Breast epithelium (tissue), 4 donors: Measurements from ENCODE around the gene ABHD2. TPM values are rescaled to one million over a fixed set of nuclear protein-coding genes. Genes with fewer than 3 reads are reported as not detected.
A peak's percentile ranks its signal among the peaks of the same experiment; 100 is the strongest.
"Not testable (repeated sequence)": the region's sequence is repeated elsewhere in the genome, so short reads cannot be mapped to it uniquely, and the experiment has no call there.

Experiments
- DNase-seq, 2 donors: peaks; one replicate each; pipeline ENCODE4 v3.0.0-alpha.2; 2019; ENCODE audit warnings: low spot score in 2 of 2
- H3K27ac ChIP-seq, 2 donors: fragments of 200-600 bp; sonication (generic) in 1 of 2; one replicate each; pipeline ENCODE4 v1.5.1; 2016 to 2019; ENCODE audit warnings: mild to moderate bottlenecking in 1 of 2
- H3K27me3 ChIP-seq, 2 donors: fragments of 200-600 bp; sonication (generic) in 1 of 2; one replicate each; pipeline versions ENCODE4 v1.5.1 to v1.6.0; 2017 to 2019; ENCODE audit warnings: control low read depth in 1 of 2, mild to moderate bottlenecking in 1 of 2
- H3K36me3 ChIP-seq: fragments of 200-600 bp; one replicate; pipeline ENCODE4 v1.5.1; 2019
- H3K4me1 ChIP-seq, 2 donors: fragments of 200-600 bp; sonication (generic); one replicate each; pipeline ENCODE4 v1.5.1; 2016 to 2019; ENCODE audit warnings: control low read depth in 1 of 2
- H3K4me3 ChIP-seq, 3 donors: fragments of 200-600 bp; sonication (generic); 1 replicate in 2 of 3; 2 replicates in 1 of 3; pipeline ENCODE4 v1.5.1; 2016 to 2019; ENCODE audit warnings: mild to moderate bottlenecking in 3 of 3, moderate library complexity in 2 of 3
- H3K9me3 ChIP-seq, 2 donors: fragments of 200-600 bp; sonication (generic) in 1 of 2; one replicate each; pipeline ENCODE4 v1.5.1; 2016 to 2019; ENCODE audit warnings: control low read depth in 1 of 2
- CTCF ChIP-seq, 3 donors: fragments of 450-650 bp; IDR thresholded peaks; one replicate each; pipeline ENCODE4 v1.5.1; 2016 to 2017; ENCODE audit warnings: antibody characterized with exemption in 3 of 3, mild to moderate bottlenecking in 3 of 3, moderate library complexity in 3 of 3
- POLR2A ChIP-seq: fragments of 450-650 bp; IDR thresholded peaks from one replicate; pipeline ENCODE4 v1.6.1; 2016; ENCODE audit warnings: antibody characterized with exemption, mild to moderate bottlenecking, moderate library complexity
- POLR2AphosphoS5 ChIP-seq, 3 donors: sonication (generic); formaldehyde crosslinking; IDR thresholded peaks; one replicate each; pipeline ENCODE4 v1.6.1; 2017; ENCODE audit warnings: antibody characterized with exemption in 3 of 3
- intact Hi-C: fragments of 100-400 bp; cut with DNase I; formaldehyde crosslinking; loops from one replicate; pipeline ENCODE4 v1.15.1; 2023; ENCODE audit warnings: low total_unique reads
- total RNA-seq, 3 donors: library from RNA; depleted of rRNA; stranded (reverse); fragments of >200 nt; gene quantifications; one replicate each; pipeline ENCODE4 v1.1.0, GENCODE V29; 2016

Gene ABHD2
- total RNA-seq, 3 donors from 2014 or later = 76.7 to 91.2 (median 80.3) TPM

- TF ChIP-seq POLR2A (no peak), POLR2AphosphoS5 (IDR thresholded peaks at IDR 0.05) (no peak), CTCF (IDR thresholded peaks at IDR 0.05) (no peak)
- no peak overlapping the region for H3K4me3 ChIP-seq
- DNase-seq = no peak
- H3K36me3 ChIP-seq = no peaks in the 10 kb centered on the region
- peaks cover 0 to 2% of the 10 kb centered on the region in 2 donors for H3K4me1 ChIP-seq
- no peaks in the 10 kb centered on the region for H3K27me3 ChIP-seq
- H3K27ac ChIP-seq = no peak overlapping the region
- intact Hi-C loops = no loop called here
- no peaks in the 10 kb centered on the region for H3K9me3 ChIP-seq
Observed at GRCh38 chr15:89131731-89132130, 43.5 kb downstream of the ABHD2 start.

DNA sequence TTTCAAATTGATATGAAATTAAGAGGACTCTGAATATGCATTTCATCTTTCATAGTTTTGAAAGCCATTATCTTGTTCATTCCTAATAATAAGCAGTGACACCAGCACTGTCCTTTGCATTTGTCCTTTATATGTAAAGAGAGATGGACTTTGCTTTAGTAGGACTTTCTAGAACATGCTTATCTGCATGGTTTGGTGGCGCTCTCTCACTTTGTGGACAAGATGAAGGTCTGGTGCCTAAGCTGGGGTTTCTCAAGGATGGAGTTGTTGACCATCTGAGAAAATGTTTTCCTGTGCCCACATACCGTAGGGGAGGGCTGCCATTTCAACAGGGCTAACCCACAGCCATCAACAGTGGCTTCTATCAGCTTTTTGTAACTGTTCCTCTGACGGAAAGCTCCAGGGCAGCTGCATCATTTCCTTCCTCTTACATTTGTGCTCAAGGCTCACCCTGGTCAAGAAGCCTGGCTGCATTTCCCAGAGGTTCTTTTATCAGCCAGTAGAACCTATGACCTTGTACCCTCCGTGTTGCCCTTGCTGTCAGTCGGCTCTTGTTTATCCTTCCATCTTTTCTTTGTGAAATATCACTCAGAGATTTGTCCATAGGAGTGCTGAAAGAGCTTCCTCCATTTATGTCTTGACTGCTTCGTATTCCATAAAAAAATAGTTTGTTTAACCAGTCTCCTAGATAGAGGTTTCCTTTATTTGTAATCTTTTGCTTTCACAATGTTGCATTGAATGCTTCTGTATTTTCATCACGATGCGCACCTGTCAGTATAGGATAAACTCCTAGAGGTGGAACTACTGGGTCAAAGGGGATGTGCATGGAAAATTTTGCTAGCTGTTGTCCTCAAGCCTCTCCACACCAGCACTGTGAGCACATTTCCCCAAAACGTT is 44.6 kb downstream of the ABHD2 start:
- TF ChIP-seq POLR2A = no peak
- TF ChIP-seq POLR2AphosphoS5 (IDR thresholded peaks at IDR 0.05) = peak in 1 of 3 donors; percentile 15
- Histone ChIP-seq H3K4me3 (no peak overlapping the region), H3K36me3 (no peaks in the 10 kb centered on the region), H3K27ac (peak overlapping the region; percentile 33 to 68), H3K4me1 (peaks cover 3 to 7% of the 10 kb centered on the region in 2 donors), H3K9me3 (no peaks in the 10 kb centered on the region), H3K27me3 (no peaks in the 10 kb centered on the region)
- DNase-seq = no peak
- intact Hi-C loops = no loop called here

DNA sequence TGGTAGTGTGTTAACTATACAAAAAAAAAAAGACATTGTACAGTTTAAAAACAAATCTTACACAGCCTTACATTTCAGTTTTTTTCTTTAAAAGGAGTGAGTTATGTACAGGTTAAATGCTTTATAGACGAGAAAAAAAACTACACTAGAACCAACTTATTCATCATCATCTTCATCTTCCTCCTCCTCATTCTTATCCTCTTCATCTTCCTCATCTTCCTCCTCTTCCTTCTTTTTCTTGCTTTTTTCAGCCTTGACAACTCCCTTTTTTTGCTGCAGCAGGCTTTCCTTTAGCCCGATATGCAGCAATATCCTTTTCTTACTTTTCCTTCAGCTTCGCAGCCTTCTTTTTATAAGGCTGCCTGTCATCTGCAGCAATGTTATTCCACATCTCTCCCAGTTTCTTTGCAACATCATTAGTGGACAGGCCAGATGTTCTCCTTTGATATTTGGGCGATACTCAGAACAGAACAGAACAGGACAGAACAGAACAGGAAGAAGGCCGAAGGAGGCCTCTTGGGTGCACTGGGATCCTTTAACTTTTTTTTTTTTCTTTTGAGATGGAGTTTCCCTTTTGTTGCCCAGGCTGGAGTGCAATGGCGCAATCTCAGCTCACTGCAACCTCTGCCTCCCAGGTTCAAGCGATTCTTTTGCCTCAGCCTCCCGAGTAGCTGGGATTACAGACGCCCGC is 47.3 kb downstream of the ABHD2 start:
- H3K27ac ChIP-seq, H3K4me1 ChIP-seq, intact Hi-C loops, H3K9me3 ChIP-seq, H3K4me3 ChIP-seq, H3K27me3 ChIP-seq, DNase-seq, H3K36me3 ChIP-seq: not testable (repeated sequence)

DNA sequence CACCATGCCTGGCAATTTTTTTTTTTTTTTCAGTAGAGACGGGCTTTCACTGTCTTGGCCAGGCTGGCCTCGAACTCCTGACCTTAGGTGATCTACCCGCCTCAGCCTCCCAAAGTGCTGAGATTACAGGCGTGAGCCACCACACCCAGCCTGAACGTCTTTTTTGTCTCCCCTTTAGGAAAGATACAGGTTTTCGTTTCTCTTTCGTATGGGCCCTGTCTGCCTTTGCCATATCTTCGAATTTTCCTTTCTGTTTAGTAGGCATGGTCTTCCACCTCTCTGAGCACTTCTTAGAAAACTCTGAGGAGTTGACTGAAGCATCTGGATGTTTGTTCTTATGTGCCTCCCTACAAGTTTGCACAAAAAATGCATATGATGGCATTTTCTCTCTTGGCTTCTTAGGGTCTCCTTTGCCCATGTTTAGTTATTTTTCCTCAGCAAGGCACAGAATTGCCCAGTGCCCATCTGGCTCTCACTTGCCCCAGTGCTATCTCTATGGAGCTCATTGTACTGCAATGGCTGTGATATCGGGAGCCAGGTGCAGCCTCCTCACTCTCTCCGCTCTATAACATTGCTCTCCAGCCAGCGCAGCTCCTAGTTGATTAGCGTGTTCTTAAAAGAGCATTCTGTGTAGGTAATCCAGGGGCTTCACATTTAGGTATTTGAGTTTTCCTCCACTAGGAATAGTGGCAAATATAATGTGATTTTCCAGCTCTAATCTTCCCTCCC is 48.0 kb downstream of the ABHD2 start:
- Histone ChIP-seq H3K4me1 (peaks cover 3 to 7% of the 10 kb centered on the region in 2 donors), H3K9me3 (no peaks in the 10 kb centered on the region), H3K27ac (peak overlapping the region; percentile 46 to 89), H3K27me3 (no peaks in the 10 kb centered on the region), H3K36me3 (no peaks in the 10 kb centered on the region), H3K4me3 (no peak overlapping the region)
- intact Hi-C loops = no loop called here
- no peak for TF ChIP-seq CTCF (IDR thresholded peaks at IDR 0.05)
- no peak for TF ChIP-seq POLR2AphosphoS5 (IDR thresholded peaks at IDR 0.05)
- no peak for TF ChIP-seq POLR2A
- no peak for DNase-seq

- Histone ChIP-seq H3K36me3 (no peaks in the 10 kb centered on the region), H3K27ac (peak overlapping the region; percentile 63 to 89), H3K27me3 (no peaks in the 10 kb centered on the region), H3K4me3 (no peak overlapping the region), H3K9me3 (no peaks in the 10 kb centered on the region), H3K4me1 (peaks cover 3 to 7% of the 10 kb centered on the region in 2 donors)
- TF ChIP-seq POLR2A = no peak
- TF ChIP-seq POLR2AphosphoS5 (IDR thresholded peaks at IDR 0.05) = no peak
- TF ChIP-seq CTCF (IDR thresholded peaks at IDR 0.05) = no peak
- intact Hi-C loops = no loop called here
- DNase-seq = no peak
Observed at GRCh38 chr15:89136818-89137772, 48.8 kb downstream of the ABHD2 start.
